ENCODE data around the gene BICD1.
A peak's percentile ranks its signal among the peaks of the same experiment; 100 is the strongest.

Gene BICD1

DNA sequence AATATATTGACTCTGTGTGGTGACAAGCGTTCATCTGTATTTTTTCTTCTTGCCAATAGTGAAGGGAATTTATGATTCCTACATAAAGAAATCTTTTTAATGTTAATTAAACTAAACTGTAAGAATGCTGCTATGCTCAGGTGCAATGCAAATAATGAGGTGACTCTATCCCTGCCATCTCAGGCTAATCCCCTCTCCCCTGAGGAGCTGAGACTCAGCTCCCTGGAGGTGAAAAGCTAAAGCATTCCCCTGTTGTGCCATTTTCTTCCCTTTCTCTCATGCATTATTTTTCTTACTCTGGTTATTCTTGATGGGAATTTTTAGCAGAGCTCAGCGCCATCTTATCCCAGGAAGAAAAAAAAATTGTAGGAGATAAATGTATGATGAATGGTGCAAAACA is 178.8 kb downstream of the BICD1 start:
- DNase-seq: no peak

- DNase-seq: no peak
These were observed 183.8 kb downstream of the BICD1 start for GRCh38 chr12:32290411-32290810.

DNA sequence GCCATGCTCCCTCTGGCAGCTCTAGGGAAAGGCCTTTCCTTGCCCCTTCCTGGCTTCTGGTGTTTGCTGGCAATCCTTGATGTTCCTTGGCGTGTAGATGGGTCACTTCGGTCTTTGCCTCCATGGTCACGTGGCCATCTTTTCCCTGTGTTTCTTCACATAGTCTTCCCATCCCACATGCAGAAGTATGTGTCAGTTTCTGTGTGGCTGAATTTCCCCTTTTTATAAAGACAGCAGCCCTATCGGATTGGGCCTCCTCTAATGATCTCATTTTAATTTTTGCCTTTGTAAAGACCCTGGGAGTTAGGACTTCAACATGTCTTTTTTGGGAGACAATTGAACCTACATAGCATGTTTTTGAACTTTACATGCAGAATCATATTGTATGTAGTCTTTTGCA is 185.5 kb downstream of the BICD1 start:
- DNase-seq: no peak

GRCh38 chr12:32293808-32294419 is 187.3 kb downstream of the BICD1 start:
- DNase-seq: no peak

DNA sequence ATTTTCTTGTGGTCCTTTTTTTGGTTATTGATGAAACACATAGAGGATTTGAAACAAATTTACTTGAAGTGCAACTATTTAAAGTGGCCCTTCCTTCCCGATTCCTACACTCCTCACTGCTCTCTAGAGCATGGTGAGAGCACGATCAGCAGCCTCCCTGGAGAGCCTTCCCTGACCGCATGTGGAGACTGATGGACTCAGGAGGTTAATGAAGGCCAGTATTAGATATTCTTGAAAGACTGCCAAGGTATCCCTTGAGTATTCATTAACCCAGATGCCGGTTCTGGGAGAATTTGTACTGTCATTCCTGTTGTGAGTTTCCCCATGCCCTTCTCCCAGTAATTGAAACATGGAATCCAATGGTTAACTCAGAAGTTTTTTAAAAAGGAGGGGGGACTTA is 189.9 kb downstream of the BICD1 start:
- DNase-seq: no peak

GRCh38 chr12:32298917-32299316 is 192.3 kb downstream of the BICD1 start:
- no peak for DNase-seq

GRCh38 chr12:32301216-32301615 is 194.6 kb downstream of the BICD1 start:
- no peak for DNase-seq

- no peak for DNase-seq
These were observed 195.8 kb downstream of the BICD1 start for GRCh38 chr12:32302218-32303173.

- no peak for DNase-seq
These were observed 196.5 kb downstream of the BICD1 start for GRCh38 chr12:32303174-32303549.

DNA sequence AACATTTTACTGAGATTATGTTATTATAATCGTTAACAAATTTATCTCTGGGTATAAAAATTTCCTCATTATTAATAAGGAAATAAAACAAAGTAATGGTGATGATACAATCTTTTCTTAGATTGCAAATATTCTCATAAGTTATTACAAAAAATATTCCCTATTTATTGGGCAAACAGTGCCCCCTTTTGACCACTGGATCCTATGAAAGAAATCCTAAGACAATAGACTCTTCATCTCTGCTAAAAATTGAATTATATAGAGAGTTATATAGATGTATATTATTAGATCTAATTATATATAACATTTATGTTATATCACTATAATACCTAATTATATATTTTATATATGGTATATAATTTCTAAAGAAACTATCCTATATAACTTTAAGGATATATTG is 198.5 kb downstream of the BICD1 start:
- no peak for DNase-seq

- no peak for DNase-seq
These were observed 200.7 kb downstream of the BICD1 start for GRCh38 chr12:32307326-32307725.

GRCh38 chr12:32309811-32310736 is 203.4 kb downstream of the BICD1 start:
- peak; percentile 14 for DNase-seq

GRCh38 chr12:32312049-32312670 is 205.5 kb downstream of the BICD1 start:
- peak; percentile 61 for DNase-seq

- DNase-seq: no peak
These were observed 215.7 kb downstream of the BICD1 start for GRCh38 chr12:32322354-32322753.

DNA sequence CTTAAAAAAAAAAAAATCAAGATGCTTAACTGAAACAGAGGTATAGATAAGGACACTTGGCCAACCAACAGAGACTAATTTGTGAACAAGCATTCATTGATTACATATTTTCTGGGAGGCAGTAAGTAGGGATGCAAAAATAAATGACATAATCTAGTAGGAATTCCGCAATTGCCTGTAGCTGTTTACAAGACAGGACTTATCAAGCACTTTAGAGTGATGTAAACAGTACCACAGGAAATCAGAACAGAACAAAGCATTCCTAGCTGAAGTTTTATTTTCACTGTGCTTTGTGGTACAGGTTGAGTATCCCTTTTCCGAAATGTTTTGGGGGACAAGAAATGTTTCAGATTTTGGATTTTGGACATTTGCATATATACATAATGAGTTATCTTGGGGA is 224.5 kb downstream of the BICD1 start:
- DNase-seq: no peak

- no peak for DNase-seq
These were observed 225.8 kb downstream of the BICD1 start for GRCh38 chr12:32332446-32332845.

GRCh38 chr12:32334371-32334777 is 227.7 kb downstream of the BICD1 start:
- DNase-seq: no peak

GRCh38 chr12:32336261-32336660 is 229.6 kb downstream of the BICD1 start:
- no peak for DNase-seq

DNA sequence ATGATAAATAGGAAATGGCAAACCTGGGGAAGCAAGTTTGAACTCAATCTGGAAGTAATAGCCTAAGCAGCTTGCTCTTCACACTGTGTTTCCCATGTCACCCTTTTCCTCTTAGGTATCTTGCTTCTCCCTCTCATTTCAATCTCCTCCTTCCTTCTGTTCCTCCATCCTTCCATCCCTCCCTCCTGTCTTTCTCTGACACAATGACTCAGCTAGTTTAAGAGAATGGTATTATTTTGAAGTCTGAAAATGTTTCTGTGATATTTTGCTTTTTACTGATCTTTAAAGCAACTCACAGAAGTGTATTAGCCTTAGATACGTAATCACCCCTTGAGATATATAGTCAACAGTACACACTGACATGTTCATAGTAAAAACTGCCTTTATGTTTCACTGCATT is 236.8 kb downstream of the BICD1 start:
- no peak for DNase-seq

- no peak for DNase-seq
These were observed 237.4 kb downstream of the BICD1 start for GRCh38 chr12:32344047-32344446.

- DNase-seq: no peak
These were observed 246.9 kb downstream of the BICD1 start for GRCh38 chr12:32353540-32353939.

DNA sequence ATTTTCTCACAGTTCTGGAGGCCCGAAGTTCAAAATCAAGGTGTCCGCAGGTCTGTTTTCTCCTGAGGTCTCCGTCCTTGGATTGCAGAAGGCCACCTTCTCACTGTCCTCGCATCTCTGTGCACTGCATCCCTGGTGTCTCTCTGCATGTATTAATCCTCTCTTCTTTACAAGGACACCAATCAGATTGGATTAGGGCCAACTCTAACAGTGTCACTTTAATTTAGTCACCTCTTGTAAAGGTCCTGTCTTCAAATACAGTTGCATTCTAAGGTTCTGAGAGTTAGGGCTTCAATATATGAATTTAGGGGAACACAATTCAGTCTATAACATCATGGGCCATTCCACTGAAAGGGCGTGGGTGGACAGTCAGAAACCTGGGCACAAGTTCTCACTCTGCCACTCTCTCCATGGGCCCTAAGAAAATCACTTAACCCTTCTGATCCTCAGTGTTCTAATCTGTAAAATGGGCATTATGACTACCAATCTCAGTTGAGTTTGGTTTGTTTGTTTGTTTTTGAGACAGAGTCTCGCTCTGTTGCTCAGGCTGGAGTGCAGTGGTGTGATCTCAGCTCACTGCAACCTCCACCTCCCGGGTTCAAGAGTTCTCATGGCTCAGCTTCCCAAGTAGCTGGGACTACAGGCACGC is 251.1 kb downstream of the BICD1 start:
- no peak for DNase-seq
